ENCODE measurements around the gene PIGB.
"Not testable (repeated sequence)": the region's sequence is repeated elsewhere in the genome, so short reads cannot be mapped to it uniquely, and the experiment has no call there.

Gene PIGB

DNA sequence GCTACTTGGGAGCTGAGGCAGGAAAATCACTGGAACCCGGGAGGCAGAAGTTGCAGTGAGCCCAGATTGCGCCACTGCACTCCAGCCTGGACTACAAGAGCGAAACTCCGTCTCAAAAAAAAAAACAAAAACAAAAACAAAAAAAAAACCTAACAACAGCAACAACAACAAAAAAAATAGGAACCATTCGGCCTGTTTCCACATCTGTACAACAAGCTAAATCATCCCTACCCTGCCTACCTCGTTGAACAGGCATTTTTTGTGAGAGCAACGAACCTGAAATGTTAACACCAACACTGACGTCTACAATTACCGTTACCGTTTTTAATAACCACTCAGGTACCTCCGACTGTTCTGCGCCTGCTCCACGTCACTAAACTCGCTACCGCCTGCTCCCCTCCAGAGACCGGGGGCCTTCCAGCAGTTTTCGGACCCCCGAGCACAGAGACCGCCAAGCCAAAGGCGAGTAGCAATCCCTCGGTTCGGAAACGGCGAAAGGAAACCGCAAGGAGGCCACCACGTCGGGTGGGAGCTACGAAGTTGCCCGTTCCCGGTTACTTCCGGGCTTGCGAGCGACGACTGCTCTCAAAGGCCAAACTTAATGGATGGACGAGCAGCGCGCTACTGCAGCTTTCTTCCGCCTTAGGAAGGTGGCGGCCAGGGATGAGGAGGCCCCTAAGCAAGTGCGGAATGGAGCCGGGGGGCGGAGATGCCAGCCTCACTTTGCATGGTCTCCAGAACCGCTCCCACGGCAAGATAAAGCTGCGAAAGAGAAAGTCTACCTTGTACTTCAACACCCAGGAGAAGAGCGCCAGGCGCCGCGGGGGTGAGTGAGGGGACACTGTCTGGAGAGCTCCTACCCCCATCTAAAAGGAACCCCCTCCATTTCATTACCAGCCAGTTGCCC is at the start of gene PIGB, which contains the start of gene PIGBOS1:
TSS of gene PIGB (plus strand) at position 635 of the 907 bp plus-strand sequence. CDS start at position 664, 29 bp downstream.
TSS of gene PIGBOS1 (minus strand) at position 536 of the 907 bp plus-strand sequence. CDS start 1,331 bp downstream, outside the sequence.
- peak in 1 of 2 experiments; percentile 35 for DNase-seq

DNA sequence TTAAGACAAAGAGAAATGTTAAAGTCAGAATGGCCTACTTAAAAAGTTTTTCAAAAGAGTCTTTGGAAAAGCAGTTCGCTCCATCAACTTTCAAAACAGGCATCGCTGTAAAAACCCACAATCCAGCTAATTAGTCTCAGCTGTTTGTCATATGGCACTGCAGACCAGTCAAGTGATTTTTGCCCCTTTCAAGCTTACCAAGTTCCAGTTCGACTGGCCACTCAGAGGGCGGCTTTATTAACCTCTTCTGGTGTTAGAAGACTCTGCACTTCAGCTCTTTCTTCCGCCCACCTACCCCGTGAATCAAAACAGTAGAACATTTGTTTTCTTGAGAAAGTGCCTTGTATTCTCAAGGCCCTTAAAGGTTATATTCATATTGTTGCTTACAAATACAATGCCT is 48.7 kb upstream of the PIGB start:
- no peak for DNase-seq

DNA sequence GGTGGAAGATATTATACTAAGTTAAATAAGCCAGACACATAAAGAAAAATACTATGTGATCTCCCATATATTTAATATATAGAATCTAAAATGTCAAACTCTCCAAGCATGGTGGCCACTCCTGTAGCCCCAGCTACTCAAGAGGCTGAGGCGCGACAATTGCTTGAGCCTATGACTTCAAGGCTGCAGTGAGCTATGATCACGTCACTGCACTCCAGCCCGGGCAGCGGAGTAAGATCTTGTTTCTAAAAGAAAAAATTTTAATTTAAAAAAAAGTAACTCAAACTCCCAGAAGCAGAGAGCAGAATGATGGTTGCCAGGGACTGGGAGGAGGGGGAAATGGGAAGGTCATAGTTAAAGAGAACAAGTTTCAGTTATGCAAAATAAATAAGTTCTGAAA is 42.7 kb upstream of the PIGB start:
- DNase-seq = no peak

DNA sequence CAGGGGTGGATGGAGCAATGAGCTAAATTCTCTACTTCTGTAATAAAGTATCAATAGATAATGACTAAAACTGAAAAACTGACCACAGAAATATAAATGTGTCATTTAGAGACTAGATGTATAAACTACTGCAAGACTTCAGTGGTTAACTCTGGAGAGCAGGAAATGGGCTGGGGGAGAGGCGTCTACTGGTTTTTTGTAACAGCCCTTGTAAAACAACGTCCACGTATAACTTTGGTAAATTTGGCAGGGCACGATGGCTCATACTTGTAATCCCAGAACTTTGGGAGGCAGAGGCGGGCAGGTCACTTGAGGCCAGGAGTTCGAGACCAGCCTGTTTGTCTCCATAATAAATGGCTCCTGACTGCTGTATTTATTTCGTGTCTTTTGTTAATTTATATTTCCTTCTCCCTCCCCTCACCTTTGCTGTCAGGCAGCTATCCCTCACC is 41.9 kb upstream of the PIGB start:
- DNase-seq = no peak

DNA sequence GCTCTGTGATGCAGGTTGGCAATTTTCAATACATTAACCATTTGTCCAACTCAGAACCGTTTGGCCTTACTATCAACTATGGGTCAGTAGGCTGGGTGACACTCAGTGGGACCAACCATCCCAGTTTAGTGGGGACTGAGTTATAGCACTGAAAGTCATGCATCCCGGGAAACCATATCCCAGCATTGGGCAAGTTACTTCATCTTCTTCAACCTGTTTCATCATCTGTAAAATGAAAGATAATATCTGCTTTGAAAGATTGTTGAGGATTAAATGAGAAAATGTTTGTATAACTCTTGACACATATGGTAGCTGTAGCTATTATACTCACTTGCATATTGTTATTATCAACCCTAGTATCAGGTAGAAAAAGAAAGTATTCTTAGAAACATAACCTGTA is 41.3 kb upstream of the PIGB start:
- DNase-seq = no peak

DNA sequence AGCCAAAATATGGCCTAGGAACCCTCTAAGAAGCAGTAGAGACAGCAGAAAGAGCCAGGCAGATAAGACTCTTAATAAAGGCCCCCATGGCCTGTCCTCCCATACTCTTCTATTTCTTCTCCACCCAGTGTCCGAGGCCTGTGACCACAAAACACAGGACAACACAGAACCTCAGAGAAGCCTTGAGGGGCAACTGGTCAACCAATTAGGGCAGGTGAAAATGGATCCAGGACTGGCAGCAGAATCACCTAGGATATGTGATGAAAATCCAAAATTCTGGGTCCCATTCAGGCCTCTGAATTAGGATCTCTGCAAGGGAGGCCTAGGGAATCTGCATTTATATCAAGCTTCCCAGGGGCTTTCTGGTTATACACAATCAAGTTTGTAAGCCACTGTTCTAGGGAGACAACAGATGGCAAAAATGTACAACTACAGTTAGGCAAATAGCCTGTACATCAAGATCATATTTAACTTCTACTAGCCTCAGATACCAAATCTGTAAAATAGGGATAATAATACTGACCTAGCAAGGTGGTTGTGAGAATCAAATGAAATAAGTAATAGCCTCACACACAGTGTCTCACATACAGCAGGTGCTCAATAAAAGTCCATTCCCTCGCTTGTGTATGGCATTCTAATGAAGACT is 39.8 kb upstream of the PIGB start:
- no peak for DNase-seq

DNA sequence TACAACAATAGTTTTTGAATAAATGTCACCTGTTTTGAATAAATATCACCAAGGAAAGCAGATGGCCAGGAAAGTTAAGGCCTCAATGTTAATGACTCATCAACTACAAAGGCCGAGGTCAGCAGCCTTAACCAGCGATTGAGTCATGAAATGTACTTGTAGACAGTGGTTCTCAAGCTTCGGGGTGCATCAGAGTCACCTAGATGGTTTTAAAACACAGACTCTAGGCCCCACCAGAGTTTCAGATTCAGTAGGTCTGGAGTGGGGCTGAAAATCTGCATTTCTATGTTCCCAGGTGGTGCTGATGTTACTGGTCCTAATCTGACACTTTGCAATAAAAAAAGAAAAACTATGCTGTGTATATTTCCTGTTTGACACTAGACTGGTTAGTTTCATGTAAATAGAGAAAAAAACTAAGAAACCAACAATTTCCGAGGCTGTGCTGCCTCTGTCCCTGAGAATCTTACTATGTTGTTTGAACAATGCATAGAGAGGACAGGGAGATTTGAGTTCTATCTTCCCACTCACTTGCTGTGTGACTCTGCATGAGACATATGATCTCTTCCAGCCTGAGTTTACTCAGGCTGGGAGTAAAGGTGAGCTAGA is 39.2 kb upstream of the PIGB start:
- DNase-seq = no peak

DNA sequence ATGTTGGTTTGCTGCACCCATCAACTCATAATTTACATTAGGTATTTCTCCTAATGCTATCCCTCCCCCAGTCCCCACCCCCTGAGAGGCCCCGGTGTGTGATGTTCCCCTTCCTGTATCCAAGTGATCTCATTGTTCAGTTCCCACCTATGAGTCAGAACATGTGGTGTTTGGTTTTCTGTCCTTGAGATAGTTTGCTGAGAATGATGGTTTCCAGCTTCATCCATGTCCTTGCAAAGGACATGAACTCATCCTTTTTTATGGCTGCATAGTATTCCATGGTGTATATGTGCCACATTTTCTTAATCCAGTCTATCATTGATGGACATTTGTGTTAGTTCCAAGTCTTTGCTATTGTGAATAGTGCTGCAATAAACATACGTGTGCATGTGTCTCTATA is 38.4 kb upstream of the PIGB start:
- DNase-seq = not testable (repeated sequence)

DNA sequence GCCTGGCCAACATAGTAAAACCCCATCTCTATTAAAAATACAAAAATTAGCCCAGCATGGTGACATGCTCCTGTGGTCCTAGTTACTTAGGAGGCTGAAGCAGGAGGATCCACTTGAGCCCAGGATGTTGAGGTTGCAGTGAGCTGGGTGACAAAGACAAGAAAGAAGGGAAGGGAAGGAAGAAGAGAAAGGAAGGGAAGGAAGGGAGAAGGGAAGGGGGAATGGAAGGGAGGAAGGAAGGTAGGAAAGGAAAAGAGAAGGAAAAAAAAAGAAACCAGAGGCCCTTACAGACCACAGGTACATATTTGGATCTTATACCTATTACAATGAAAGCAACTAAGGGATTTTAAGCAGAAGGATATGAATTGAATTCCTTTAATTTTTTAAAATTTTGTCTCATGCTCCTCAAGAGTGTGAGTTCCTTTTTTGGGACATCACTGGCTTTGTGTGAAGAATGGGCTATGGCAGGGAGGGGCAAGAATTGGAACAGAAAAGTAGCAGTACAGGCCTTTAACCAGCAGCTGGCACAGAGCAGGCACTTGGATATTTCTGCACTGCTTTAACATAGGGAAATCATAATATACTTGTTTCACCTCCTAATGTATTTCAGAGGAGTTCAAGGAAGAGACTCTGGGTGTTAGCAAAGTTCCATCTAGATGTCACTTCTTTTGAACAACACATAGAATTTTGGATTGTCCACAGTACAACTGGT is 37.3 kb upstream of the PIGB start:
- DNase-seq = no peak

DNA sequence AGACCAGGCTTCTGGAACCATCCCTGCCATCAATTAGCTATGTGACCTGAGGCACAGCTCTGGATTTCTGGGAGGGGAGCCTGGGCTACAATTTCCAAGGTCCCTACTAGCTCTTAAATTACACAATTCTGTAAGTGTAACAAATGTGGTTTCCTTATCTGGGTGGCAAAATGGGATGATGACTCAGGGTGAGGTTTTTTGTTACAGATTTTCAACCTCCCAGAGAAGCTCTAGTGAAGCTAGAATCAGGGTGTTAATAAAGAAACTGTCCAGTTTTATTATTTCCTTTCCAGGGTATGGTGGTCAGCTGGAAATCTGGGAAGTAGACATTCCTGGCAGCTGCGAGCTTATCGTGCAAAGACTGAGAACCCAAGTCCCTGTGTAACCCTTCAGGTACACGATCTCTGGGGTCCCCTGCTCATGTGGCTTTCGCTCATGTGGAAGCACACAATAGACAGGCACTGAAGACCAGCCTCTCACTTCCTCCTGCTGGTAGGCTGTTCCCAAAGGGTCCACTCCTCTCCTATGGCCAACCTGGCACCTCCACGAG is 36.7 kb upstream of the PIGB start:
- DNase-seq = no peak

DNA sequence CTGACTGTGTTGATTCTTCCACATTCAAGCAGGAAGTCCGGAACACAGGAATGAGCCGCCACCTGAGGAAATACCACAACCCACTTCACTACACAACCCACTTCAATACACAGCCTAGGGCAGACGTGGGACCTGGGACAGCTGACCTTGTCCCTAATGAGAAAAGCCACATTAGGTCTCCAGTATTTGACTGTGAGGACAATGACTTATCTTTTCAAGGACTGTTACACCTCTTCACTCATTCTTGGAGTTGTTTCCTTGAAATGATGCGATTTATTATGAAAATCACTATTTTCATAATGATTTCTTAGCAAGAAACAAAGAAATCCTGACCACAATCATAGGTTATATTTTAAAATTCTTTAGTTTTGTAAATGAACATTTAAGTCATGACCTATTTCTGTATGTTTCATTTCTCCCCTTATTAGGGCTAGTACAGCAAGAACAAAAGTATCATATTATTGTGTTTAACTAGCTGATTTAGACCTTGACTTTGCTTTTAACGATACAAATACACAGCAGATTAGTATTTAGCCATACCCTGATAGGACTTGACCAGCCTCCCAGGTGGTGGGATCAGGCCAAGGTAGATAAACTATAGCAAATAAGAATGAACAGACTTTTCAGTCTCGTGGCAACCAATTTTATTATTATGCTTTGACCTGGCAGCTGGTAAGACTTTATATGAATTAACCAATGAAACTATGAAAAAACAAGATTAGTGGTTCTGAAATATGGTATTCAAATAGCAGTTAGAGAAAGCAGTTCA is 35.5 kb upstream of the PIGB start:
- DNase-seq = no peak

DNA sequence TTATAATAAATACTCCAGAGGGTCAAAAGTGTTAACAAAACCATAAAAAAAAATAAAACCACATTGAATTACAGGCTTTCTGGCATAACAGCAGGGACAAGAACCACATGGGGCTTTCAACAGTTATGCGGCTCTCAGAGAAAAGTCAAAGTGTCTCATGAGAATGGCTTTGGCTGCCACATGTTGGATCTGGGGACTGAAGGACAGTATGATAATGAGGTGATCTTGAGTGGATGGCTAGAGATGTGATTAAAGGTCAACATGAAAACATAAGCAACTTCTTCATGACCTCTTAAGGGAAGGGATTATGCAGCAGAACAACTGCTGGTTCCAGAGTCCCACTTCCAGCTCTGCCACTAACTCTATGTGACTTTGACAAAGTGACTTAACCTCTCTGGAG is 34.6 kb upstream of the PIGB start:
- no peak for DNase-seq

DNA sequence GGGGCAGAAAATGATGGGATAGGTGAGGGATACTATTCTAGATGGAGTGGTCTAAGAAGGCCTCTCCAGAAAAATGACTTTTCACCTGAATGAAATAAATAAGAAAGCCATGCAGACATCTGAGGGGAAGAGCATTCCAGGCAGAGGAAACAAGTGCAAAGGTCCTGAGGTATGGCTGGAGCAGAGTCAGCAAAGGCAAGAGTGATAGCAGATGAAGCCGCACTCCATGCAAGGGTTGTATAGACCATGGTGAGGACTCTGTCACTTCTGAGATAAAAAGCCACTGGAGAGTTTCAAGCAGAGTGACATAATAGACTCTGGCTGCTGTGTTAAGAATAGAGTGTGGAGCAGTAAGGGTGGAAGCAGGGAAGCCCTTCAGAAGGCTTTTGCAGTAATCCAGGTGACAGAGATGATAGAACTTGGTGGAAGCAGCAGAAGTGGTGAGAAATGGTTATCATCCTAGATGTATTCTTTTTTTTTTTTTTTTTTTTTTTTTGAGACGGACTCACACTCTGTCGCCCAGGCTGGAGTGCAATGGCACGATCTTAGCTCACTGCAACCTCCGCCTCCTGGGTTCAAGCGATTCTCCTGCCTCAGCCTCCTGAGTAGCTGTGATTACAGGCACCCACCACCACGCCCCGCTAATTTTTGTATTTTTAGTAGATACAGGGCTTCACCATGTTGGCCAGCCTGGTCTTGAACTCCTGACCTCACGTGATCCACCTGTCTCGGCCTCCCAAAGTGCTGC is 32.4 kb upstream of the PIGB start:
- DNase-seq = not testable (repeated sequence)

DNA sequence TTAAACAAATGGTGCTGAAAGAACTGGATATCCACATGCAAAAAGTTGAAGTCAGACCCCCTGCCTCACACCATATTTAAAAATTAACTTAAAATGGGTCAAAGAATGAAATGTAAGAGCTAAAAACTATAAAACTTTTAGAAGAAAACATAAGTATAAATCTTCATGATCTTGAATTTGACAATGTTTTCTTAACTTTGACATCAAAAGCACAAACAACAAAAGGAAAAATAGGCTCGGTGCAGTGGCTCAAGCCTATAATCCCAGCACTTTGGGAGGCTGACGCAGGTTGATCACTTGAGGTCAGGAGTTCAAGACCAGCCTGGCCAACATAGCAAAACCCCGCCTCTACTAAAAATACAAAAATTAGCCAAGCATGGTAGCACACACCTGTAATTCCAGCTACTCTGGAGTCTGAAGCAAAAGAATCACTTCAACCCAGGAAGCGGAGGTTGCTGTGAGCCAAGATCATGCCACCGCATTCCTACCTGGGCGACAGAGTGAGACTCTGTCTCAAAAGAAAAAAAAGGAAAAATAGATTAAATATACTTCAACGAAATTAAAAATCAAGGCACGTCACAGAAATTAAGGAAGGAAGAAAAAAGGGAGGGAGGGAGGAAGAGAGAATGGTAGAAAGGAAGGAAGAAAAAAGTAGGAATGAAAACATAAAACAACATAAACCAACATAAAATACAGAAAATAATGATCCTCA is 30.9 kb upstream of the PIGB start:
- no peak for DNase-seq

DNA sequence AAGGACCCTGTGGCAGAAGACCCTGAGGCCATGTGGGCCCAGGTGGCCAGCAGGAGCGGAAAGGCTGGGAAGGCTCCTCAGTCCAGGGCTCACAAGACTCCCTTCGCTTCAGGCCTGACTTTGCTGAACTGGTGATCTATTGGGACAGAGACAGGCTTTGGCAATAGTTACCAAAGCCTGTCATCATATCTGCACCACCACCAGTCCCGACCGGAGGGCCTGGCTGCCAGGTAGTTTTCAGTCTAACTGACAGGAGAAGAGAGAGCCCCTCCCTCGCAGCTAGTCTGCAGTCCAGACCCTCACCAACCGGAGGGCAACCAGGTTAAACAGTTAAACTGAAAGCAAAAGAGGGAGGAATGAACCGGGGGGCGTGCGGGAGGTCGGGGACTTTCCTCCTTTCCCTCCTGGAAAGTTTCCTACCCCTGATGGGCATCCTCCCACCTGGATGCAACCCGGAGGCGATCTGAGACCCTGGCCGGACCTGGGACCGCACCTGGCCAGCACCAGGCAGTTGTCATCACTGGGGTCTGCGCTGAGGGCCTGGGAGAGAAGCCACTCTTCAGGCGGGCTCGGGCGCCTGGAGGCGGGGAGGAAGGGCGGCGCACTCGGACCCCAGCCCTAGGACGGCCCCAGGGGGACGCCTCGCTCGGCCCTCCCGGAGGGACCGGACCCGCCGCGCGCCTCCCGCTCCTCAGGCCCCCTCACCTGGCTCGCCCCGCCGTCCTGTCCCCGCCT is 29.8 kb upstream of the PIGB start:
- DNase-seq = no peak

DNA sequence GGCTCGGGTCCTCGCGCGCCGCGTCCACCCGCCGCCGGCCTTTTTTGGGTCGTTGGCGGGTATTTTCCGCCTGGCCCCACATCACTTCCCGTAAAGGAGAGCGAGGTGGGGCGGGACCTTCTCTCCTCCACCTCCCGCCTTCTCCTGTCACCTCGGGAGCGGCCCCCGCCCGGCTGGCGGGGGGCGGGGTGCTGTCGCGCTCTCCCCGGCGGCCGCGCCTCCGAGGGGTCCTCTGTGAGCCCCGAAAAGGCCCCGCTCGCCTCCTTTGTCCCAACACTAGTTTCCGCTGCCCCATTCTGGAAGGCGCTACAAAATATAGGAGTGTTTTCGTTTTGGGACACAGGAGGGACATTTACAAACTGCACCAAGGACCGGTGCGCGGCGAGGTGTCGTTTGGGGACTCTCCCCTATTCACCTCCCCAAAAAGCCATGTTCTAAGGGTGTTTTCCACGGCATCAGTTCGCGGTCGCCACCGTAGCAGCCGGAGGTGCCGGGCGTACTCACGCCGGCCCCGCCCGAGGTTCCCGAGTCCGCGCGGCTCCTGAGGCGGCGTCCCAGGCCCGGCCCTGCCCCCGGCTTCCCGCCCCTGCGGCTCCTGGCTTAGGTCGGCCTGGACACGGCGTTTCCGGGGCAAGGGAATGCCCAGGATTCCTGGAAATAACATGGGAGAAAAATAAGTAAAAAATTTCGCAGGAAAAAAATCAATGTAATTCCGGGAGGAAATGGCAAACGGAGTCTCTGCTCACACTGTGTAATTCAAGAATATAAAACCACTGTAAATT is 29.1 kb upstream of the PIGB start, which contains the start of gene RAB27A:
TSS of gene RAB27A (minus strand) at position 68 of the 782 bp plus-strand sequence. CDS start 54,879 bp downstream, outside the sequence.
- peak in 1 of 2 experiments; percentile 3 for DNase-seq

DNA sequence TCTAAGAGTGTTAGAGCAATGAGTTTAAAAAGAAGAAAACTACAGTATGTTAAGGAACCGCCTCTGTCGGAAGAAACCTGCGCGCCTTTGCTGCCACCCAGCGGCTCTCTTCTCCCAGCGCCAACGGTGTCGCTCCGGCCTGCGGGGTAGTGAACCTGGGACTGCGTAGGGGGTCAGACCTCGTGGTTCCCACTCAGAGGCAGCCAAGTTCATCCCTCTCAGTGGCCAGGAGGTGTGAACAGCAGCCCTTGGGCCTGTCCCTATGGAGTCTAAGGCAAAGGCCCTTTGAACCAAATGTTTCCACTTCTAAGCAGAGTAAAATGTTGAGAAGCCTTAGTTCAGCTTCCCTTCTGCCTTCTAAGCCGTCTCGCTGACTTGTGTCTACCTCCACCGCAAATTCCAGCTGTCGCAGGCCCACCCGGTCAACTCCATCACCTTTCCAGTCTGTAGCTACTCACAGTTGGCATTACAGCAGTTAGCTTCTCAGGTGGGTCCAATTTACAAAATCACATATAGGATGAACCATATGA is 28.4 kb upstream of the PIGB start:
- peak in 1 of 2 experiments; percentile 56 for DNase-seq

DNA sequence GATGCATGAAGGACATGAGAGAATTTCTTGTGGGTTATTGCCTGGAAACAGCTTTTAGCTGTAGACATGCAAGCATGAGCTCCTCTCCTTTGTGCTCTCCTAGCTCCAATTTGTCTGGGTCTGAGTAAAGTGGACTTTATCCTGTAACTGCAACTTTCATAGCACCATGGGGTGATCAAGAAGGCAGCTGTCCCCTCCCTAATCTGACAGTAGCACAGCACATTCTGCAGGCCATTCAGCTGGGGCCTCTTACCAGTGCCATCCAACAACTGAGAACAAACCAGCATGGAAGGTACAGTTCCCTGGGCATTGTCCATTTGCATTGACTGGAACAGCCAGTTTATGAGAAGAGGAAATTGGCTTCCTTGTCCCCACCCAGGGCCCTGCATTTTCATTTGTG is 21.7 kb upstream of the PIGB start:
- no peak for DNase-seq
